Activated CD8-positive, alpha-beta memory T cell treated with anti-CD3 and anti-CD28 coated beads for 24 hours (primary cell): ENCODE measurements around the gene CISD2.
"Not testable (repeated sequence)": the region's sequence is repeated elsewhere in the genome, so short reads cannot be mapped to it uniquely, and the experiment has no call there.

Source experiments
- DNase-seq: peaks from one replicate; pipeline ENCODE4 v3.0.0-alpha.2; 2020

The CISD2 gene

GRCh38 chr4:102935716-102936115 is 66.9 kb downstream of the CISD2 start:
- DNase-seq = no peak

- not testable (repeated sequence) for DNase-seq
Measured at GRCh38 chr4:102938063-102938462, 69.3 kb downstream of the CISD2 start.
